HG03354 (cell line): ENCODE data around the gene ITIH6.
"Not testable (repeated sequence)": the region's sequence is repeated elsewhere in the genome, so short reads cannot be mapped to it uniquely, and the experiment has no call there.

Source experiments
- ATAC-seq: cut with Tn5 transposase; IDR thresholded peaks from one replicate; pipeline ENCODE4 v1.9.1; 2021; ENCODE audit warnings: mild to moderate bottlenecking; ENCODE audit not compliant: unreplicated experiment, poor library complexity, severe bottlenecking

Gene ITIH6

GRCh38 chrX:54736298-54736942, 61.6 kb downstream of the ITIH6 start:
- not testable (repeated sequence) for ATAC-seq

GRCh38 chrX:54721424-54721823, 76.6 kb downstream of the ITIH6 start:
- ATAC-seq: no peak

- ATAC-seq: no peak
Measured at GRCh38 chrX:54715621-54716020, 82.4 kb downstream of the ITIH6 start.

DNA sequence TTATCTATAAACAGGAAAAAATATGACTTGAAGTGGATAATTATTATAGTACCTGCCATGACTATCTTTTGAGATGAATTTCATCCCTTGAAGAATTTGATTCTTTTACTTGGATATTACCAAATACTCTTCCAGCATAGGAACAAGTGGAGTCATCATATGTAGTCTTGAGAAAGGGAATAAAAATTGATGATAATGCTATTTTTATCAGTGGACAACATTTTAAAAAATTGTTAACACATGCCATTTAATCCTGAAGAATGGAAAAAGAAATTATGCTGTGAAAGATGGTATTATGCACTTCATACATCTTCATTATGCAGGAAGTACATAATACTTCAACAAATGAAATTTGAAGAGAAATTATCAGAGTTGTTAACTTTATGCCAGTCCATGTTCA, 83.6 kb downstream of the ITIH6 start:
- ATAC-seq: no peak

DNA sequence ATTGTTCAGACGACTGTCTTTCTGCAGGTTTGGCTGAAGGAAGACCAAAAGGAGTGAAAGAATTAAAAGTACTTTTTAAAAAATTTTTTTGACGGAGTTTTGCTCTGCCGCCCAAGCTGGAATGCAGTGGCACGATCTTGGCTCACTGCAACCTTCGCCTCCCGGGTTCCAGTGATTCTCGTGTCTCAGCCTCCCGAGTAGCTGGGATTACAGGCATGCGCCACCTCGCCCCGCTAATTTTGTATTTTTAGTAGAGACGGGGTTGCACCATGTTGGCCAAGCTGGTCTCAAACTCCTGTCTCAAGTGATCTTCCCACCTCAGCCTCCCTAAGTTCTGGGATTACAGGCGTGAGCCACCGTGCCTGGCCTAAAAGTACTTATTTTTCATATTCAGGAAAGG, 86.3 kb downstream of the ITIH6 start:
- no peak for ATAC-seq

DNA sequence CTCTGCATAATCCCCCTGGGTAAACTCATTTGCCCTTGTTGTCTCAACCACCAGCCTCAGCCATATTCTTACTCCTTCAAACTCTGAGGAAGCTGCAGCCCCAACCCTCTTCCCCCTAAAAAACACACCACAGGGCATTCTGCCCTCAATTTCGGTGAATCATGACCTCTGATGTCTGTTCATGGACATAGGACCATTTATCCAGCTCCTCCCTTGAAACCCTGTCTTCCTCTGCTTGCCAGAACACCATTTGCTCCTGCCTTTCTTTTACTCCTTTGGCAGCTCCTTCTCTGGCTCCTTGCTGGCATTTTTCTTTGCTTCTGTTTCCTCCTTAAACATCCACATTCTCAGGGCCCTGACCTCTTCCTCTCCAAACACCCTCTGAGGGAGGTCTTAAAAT, 87.1 kb downstream of the ITIH6 start:
- no peak for ATAC-seq

DNA sequence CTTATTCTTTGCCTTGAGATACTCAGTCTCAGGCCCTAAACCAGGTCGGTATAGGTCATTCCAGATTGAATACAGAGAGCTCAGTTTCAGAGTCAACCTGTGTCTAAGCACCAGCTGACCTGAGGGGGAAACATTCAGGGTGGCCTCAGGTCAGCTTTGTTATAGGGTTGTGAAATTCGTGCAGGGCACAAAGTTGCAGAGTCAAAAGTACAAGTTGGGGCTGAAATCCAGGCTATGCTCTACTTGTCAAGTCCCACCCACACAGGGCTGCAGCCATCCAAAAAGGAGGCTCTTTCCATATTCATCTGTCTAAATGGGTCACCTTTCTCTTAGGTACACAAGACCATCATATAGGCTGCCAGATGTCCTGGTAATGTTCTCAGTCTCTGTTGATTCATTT, 89.7 kb downstream of the ITIH6 start:
- no peak for ATAC-seq
